ENCODE measurements around the gene OR11G2. TPM values are rescaled to one million over a fixed set of nuclear protein-coding genes. Genes with fewer than 3 reads are reported as not detected.
"Not testable (repeated sequence)": the region's sequence is repeated elsewhere in the genome, so short reads cannot be mapped to it uniquely, and the experiment has no call there.

Gene OR11G2
- polyA plus RNA-seq, 10 donors, result not detected

GRCh38 chr14:20219033-20219432, 28.3 kb downstream of the OR11G2 start:
- DNase-seq, result no peak

DNA sequence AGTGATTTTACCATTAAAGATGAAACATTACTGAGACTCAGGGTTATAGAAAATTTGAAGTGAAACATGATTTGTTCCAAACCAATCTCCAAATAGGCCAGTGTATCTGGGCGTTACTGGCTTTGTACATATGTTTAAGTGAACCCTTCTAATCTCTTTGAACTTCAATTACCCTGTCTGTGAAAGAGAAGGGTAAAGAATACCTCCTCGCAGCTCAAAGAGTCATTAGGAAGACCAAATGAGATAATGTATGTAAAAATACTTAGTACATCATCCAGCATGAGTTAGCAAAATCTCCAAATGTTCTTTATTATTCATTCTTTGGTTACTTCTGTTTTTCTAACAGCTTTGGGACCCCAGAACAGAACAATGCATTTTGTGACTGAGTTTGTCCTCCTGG, 32.7 kb downstream of the OR11G2 start, which contains the start of gene OR11H6:
Gene OR11H6, plus strand, starts transcription at position 301 of the 400 bp plus-strand sequence. Its CDS starts 0 bp downstream, at position 301.
- DNase-seq, result no peak

DNA sequence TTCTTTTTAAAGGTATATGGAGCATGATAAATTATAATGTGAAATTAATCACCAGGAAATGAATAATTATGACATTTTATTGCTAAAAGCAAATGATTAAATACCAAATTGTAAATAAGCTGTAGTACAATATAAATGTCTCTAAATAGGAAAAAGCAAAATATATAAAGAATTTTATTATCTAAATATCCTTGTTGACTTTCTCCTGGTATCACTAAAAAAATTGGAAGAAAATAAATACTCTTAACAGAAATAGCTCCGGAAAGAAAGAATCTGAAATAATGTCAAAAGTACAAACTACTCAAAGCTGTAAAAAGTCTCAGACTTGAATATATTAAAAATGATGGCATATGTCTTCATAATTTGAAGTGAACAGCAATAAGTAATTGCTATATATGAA, 38.0 kb downstream of the OR11G2 start, which contains the start of gene OR11H7:
Gene OR11H7, plus strand, starts transcription at position 301 of the 400 bp plus-strand sequence.
- DNase-seq, result no peak

DNA sequence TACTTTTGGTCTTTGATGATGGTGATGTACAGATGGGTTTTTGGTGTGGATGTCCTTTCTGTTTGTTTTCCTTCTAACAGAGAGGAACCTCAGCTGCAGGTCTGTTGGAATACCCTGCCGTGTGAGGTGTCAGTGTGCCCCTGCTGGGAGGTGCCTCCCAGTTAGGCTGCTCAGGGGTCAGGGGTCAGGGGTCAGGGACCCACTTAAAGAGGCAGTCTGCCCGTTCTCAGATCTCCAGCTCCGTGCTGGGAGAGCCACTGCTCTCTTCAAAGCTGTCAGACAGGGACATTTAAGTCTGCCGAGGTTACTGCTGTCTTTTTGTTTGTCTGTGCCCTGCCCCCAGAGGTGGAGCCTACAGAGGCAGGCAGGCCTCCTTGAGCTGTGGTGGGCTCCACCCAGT, 44.7 kb downstream of the OR11G2 start:
- not testable (repeated sequence) for DNase-seq

- no peak for DNase-seq
Observed at GRCh38 chr14:20247646-20248246, 57.0 kb downstream of the OR11G2 start.

Other genes starting within 250 kb of the OR11G2 start
- not detected for gene OR4K15, start 215.3 kb upstream of the OR11G2 start, polyA plus RNA-seq (ENCODE audit: insufficient read length in 10 of 10)
- not detected for gene OR4Q2, start 188.7 kb upstream of the OR11G2 start, polyA plus RNA-seq (ENCODE audit: insufficient read length in 10 of 10)
- not detected for gene OR4K14, start 171.6 kb upstream of the OR11G2 start, polyA plus RNA-seq (ENCODE audit: insufficient read length in 10 of 10)
- gene OR4K13, start 154.9 kb upstream of the OR11G2 start, polyA plus RNA-seq (ENCODE audit: insufficient read length in 10 of 10), result under 1 TPM in 2 of 10 donors, not detected in 8; 0.03 to 0.04 TPM
- gene OR4L1, start 130.9 kb upstream of the OR11G2 start, polyA plus RNA-seq (ENCODE audit: insufficient read length in 10 of 10), result not detected
- under 1 TPM in 7 of 10 donors, not detected in 3; 0.03 to 0.12 (median 0.05) TPM for gene OR4K17, start 80.2 kb upstream of the OR11G2 start, polyA plus RNA-seq (ENCODE audit: insufficient read length in 10 of 10)
- gene OR4N5, start 52.1 kb upstream of the OR11G2 start, polyA plus RNA-seq (ENCODE audit: insufficient read length in 10 of 10), result not detected
- gene OR11H6, start 32.8 kb downstream of the OR11G2 start, polyA plus RNA-seq (ENCODE audit: insufficient read length in 10 of 10), result not detected
- under 1 TPM in 5 of 10 donors, not detected in 5; 0.13 to 0.68 (median 0.30) TPM for gene OR11H7, start 38.1 kb downstream of the OR11G2 start, polyA plus RNA-seq (ENCODE audit: insufficient read length in 10 of 10)
- gene OR11H4, start 48.4 kb downstream of the OR11G2 start, polyA plus RNA-seq (ENCODE audit: insufficient read length in 10 of 10), result not detected
- 10 to 100 TPM; 10.2 to 14.8 (median 12.5) TPM for gene TTC5, start 115.1 kb downstream of the OR11G2 start, polyA plus RNA-seq (ENCODE audit: insufficient read length in 10 of 10)
- gene CCNB1IP1, start 142.4 kb downstream of the OR11G2 start, polyA plus RNA-seq (ENCODE audit: insufficient read length in 10 of 10), result 10 to 100 TPM; 49.0 to 76.0 (median 65.6) TPM
- 10 to 100 TPM; 26.2 to 46.7 (median 32.9) TPM for gene PARP2, start 152.7 kb downstream of the OR11G2 start, polyA plus RNA-seq (ENCODE audit: insufficient read length in 10 of 10)
- 10 to 100 TPM; 12.0 to 22.2 (median 15.6) TPM for gene TEP1, start 222.6 kb downstream of the OR11G2 start, polyA plus RNA-seq (ENCODE audit: insufficient read length in 10 of 10)
- gene KLHL33, start 245.3 kb downstream of the OR11G2 start, polyA plus RNA-seq (ENCODE audit: insufficient read length in 10 of 10), result 1 to 10 TPM in 5 of 10 donors, under 1 TPM in 5; 0.41 to 1.8 (median 0.97) TPM